Naive thymus-derived CD4-positive, alpha-beta T cell (primary cell): ENCODE data around the gene PFKL. TPM values are rescaled to one million over a fixed set of nuclear protein-coding genes. Genes with fewer than 3 reads are reported as not detected.

Source experiments
- ATAC-seq: fragments of 150-1000 bp; cut with Tn5 transposase; 2 replicates; pipeline ENCODE4 v1.10.0; 2021; ENCODE audit warnings: mild to moderate bottlenecking, moderate library complexity
- CTCF ChIA-PET: fragments of 350-600 bp; sonication (Branson Sonifier 250); formaldehyde crosslinking; loops from one replicate; lab custom pipeline; 2021; ENCODE audit warnings: antibody characterized with exemption; lab: Charles Lee
- POLR2A ChIA-PET: fragments of 350-600 bp; sonication (Branson Sonifier 250); formaldehyde crosslinking; loops from one replicate; lab custom pipeline; 2021; ENCODE audit warnings: antibody characterized with exemption, inconsistent platforms; lab: Charles Lee
- DNase-seq, 9 donors: peaks; one replicate each; pipeline versions ENCODE4 v3.0.0 to v3.0.0-alpha.2; 2020 to 2022; ENCODE audit warnings: mixed read lengths in 1 of 9
- H3K27ac ChIP-seq: one replicate; pipeline ENCODE4 v1.7.0; 2013; ENCODE audit warnings: mild to moderate bottlenecking, low read depth, low read length, moderate library complexity
- H3K27me3 ChIP-seq, 2 donors: one replicate each; pipeline ENCODE4 v1.7.0; 2013; ENCODE audit warnings: low read length in 2 of 2, mild to moderate bottlenecking in 2 of 2, moderate library complexity in 2 of 2; ENCODE audit not compliant: control insufficient read depth in 2 of 2, insufficient read depth in 2 of 2
- H3K36me3 ChIP-seq, 3 experiments: 1 replicate in 2 of 3; 2 replicates in 1 of 3; pipeline ENCODE4 v1.7.0; 2013; ENCODE audit warnings: low read length in 3 of 3, mild to moderate bottlenecking in 3 of 3, moderate library complexity in 1 of 3; ENCODE audit not compliant: insufficient read depth in 3 of 3, control insufficient read depth in 2 of 3
- H3K4me1 ChIP-seq, 2 donors: one replicate each; pipeline ENCODE4 v1.7.0; 2013; ENCODE audit warnings: low read length in 2 of 2, mild to moderate bottlenecking in 2 of 2, moderate library complexity in 1 of 2; ENCODE audit not compliant: control insufficient read depth in 2 of 2, insufficient read depth in 2 of 2
- H3K4me3 ChIP-seq: 2 replicates; pipeline ENCODE4 v1.7.0; 2013; ENCODE audit warnings: mild to moderate bottlenecking, low read length
- H3K9me3 ChIP-seq, 3 experiments: 1 replicate in 2 of 3; 2 replicates in 1 of 3; pipeline ENCODE4 v1.7.0; 2013; ENCODE audit warnings: low read length in 3 of 3; ENCODE audit not compliant: control insufficient read depth in 2 of 3
- H3K27ac Mint-ChIP-seq, 9 donors: one replicate each; pipeline ENCODE4 v1.8.0; 2020 to 2022; ENCODE audit warnings: mixed read lengths in 9 of 9, mild to moderate bottlenecking in 8 of 9, moderate library complexity in 5 of 9, inconsistent platforms in 2 of 9
- H3K27me3 Mint-ChIP-seq, 5 donors: one replicate each; pipeline ENCODE4 v1.8.0; 2021 to 2022; ENCODE audit warnings: mixed read lengths in 5 of 5, mild to moderate bottlenecking in 1 of 5
- H3K36me3 Mint-ChIP-seq, 5 donors: one replicate each; pipeline ENCODE4 v1.8.0; 2020 to 2022; ENCODE audit warnings: mixed read lengths in 5 of 5, mild to moderate bottlenecking in 3 of 5, inconsistent platforms in 1 of 5
- H3K4me1 Mint-ChIP-seq, 7 donors: one replicate each; pipeline ENCODE4 v1.8.0; 2020 to 2022; ENCODE audit warnings: mixed read lengths in 7 of 7, mild to moderate bottlenecking in 3 of 7, inconsistent platforms in 1 of 7
- H3K4me3 Mint-ChIP-seq, 10 donors: one replicate each; pipeline ENCODE4 v1.8.0; 2020 to 2022; ENCODE audit warnings: mild to moderate bottlenecking in 10 of 10, mixed read lengths in 10 of 10, moderate library complexity in 6 of 10, inconsistent platforms in 2 of 10
- H3K9me3 Mint-ChIP-seq, 11 donors: one replicate each; pipeline ENCODE4 v1.8.0; 2020 to 2022; ENCODE audit warnings: mixed read lengths in 11 of 11, mild to moderate bottlenecking in 4 of 11, inconsistent platforms in 1 of 11, moderate library complexity in 1 of 11
- intact Hi-C, 2 donors: fragments of 100-400 bp; cut with micrococcal nuclease; formaldehyde crosslinking; loops; one replicate each; pipeline ENCODE4 v1.15.1; 2023
- polyA plus RNA-seq, 2 donors: library from polyadenylated mRNA; unstranded; fragments of 300-500 nt; fragmentation: Illumina TruSeq; gene quantifications; one replicate each; pipeline ENCODE4 v1.2.3, GENCODE V29; 2021
- total RNA-seq, 6 experiments: library from RNA in 5 of 6; stranded (reverse) in 5 of 6; gene quantifications; 1 replicate in 5 of 6; 2 replicates in 1 of 6; pipeline ENCODE4 v1.2.3 and lab custom pipeline; 2021 to 2026

The PFKL gene
- total and polyA plus RNA-seq, 7 experiments from 2014 or later = 75.0 to 196 (median 109) TPM

GRCh38 chr21:44368711-44369446 is 69.0 kb downstream of the PFKL start:
- Histone ChIP-seq H3K4me3 (no peak overlapping the region), H3K27me3 (no peaks in the 10 kb centered on the region), H3K9me3 (no peaks in the 10 kb centered on the region), H3K27ac (no peak overlapping the region), H3K4me1 (no peaks in the 10 kb centered on the region), H3K36me3 (no peaks in the 10 kb centered on the region)
- POLR2A ChIA-PET = no interaction called here
- H3K9me3 Mint-ChIP-seq = peaks cover 0 to 2% (median 0%) of the 10 kb centered on the region in 11 donors
- peaks cover 0 to 29% (median 5%) of the 10 kb centered on the region in 5 donors for H3K36me3 Mint-ChIP-seq
- peak overlapping the region in 1 of 10 donors; percentile 32 for H3K4me3 Mint-ChIP-seq
- ATAC-seq (peak; percentile 14), DNase-seq (peak in 1 of 9 donors; percentile 10)
- intact Hi-C loops = no loop called here
- H3K27ac Mint-ChIP-seq = no peak overlapping the region
- H3K4me1 Mint-ChIP-seq = peaks cover 0 to 14% (median 5%) of the 10 kb centered on the region in 7 donors
- H3K27me3 Mint-ChIP-seq = no peaks in the 10 kb centered on the region
- CTCF ChIA-PET = no interaction called here

GRCh38 chr21:44370027-44370735 is 70.3 kb downstream of the PFKL start:
- Histone ChIP-seq H3K4me1 (peaks cover 8 to 9% of the 10 kb centered on the region in 2 donors), H3K4me3 (no peak overlapping the region), H3K27me3 (no peaks in the 10 kb centered on the region), H3K36me3 (no peaks in the 10 kb centered on the region), H3K9me3 (no peaks in the 10 kb centered on the region), H3K27ac (no peak overlapping the region)
- Mint-ChIP-seq H3K4me1 (peaks cover 9 to 25% (median 17%) of the 10 kb centered on the region in 7 donors), H3K27ac (no peak overlapping the region), H3K9me3 (peaks cover 0 to 2% (median 0%) of the 10 kb centered on the region in 11 donors), H3K27me3 (no peaks in the 10 kb centered on the region), H3K36me3 (peaks cover 3 to 34% (median 5%) of the 10 kb centered on the region in 5 donors), H3K4me3 (no peak overlapping the region)
- DNase-seq (peak in 1 of 9 donors; percentile 18), ATAC-seq (no peak)
- intact Hi-C loops = no loop called here
- ChIA-PET CTCF (no interaction called here), POLR2A (no interaction called here)

- Mint-ChIP-seq H3K9me3 (peaks cover 0 to 3% (median 0%) of the 10 kb centered on the region in 11 donors), H3K27me3 (no peaks in the 10 kb centered on the region), H3K4me1 (peaks cover 16 to 32% (median 24%) of the 10 kb centered on the region in 7 donors), H3K27ac (no peak overlapping the region), H3K36me3 (peaks cover 4 to 41% (median 5%) of the 10 kb centered on the region in 5 donors), H3K4me3 (no peak overlapping the region)
- H3K4me3 ChIP-seq = no peak overlapping the region
- ChIA-PET CTCF (no interaction called here), POLR2A (no interaction called here)
- H3K9me3 ChIP-seq = no peaks in the 10 kb centered on the region
- no peak for DNase-seq
- no peak for ATAC-seq
- no peaks in the 10 kb centered on the region for H3K36me3 ChIP-seq
- intact Hi-C loops = no loop called here
- H3K27ac ChIP-seq = no peak overlapping the region
- H3K27me3 ChIP-seq = no peaks in the 10 kb centered on the region
- peaks cover 15 to 16% of the 10 kb centered on the region in 2 donors for H3K4me1 ChIP-seq
Observed at GRCh38 chr21:44370786-44371410, 71.0 kb downstream of the PFKL start.

- Histone ChIP-seq H3K36me3 (no peaks in the 10 kb centered on the region), H3K27me3 (no peaks in the 10 kb centered on the region), H3K4me1 (peaks cover 16 to 17% of the 10 kb centered on the region in 2 donors), H3K9me3 (no peaks in the 10 kb centered on the region), H3K27ac (no peak overlapping the region), H3K4me3 (no peak overlapping the region)
- ChIA-PET POLR2A (no interaction called here), CTCF (no interaction called here)
- H3K4me3 Mint-ChIP-seq = no peak overlapping the region
- peaks cover 0 to 3% (median 0%) of the 10 kb centered on the region in 11 donors for H3K9me3 Mint-ChIP-seq
- no peak overlapping the region for H3K27ac Mint-ChIP-seq
- H3K27me3 Mint-ChIP-seq = no peaks in the 10 kb centered on the region
- ATAC-seq (no peak), DNase-seq (no peak)
- H3K4me1 Mint-ChIP-seq = peaks cover 16 to 32% (median 26%) of the 10 kb centered on the region in 7 donors
- peaks cover 4 to 47% (median 5%) of the 10 kb centered on the region in 5 donors for H3K36me3 Mint-ChIP-seq
- intact Hi-C loops = no loop called here
Observed at GRCh38 chr21:44371596-44371995, 71.7 kb downstream of the PFKL start.

- intact Hi-C loops = no loop called here
- H3K27me3 Mint-ChIP-seq = no peaks in the 10 kb centered on the region
- peaks cover 0 to 3% (median 0%) of the 10 kb centered on the region in 11 donors for H3K9me3 Mint-ChIP-seq
- peak overlapping the region in 1 of 9 donors; percentile 36 for H3K27ac Mint-ChIP-seq
- H3K4me1 ChIP-seq = peaks cover 16 to 17% of the 10 kb centered on the region in 2 donors
- ATAC-seq (no peak), DNase-seq (no peak)
- H3K4me1 Mint-ChIP-seq = peaks cover 16 to 32% (median 27%) of the 10 kb centered on the region in 7 donors
- no peak overlapping the region for H3K27ac ChIP-seq
- H3K9me3 ChIP-seq = no peaks in the 10 kb centered on the region
- no peaks in the 10 kb centered on the region for H3K27me3 ChIP-seq
- H3K36me3 ChIP-seq = no peaks in the 10 kb centered on the region
- CTCF ChIA-PET = no interaction called here
- no peak overlapping the region for H3K4me3 Mint-ChIP-seq
- peaks cover 4 to 51% (median 5%) of the 10 kb centered on the region in 5 donors for H3K36me3 Mint-ChIP-seq
- POLR2A ChIA-PET = no interaction called here
- H3K4me3 ChIP-seq = no peak overlapping the region
Observed at GRCh38 chr21:44372616-44373015, 72.8 kb downstream of the PFKL start.

- POLR2A ChIA-PET = no interaction called here
- peak overlapping the region in 9 of 10 donors; percentile 33 to 82 (median 49) for H3K4me3 Mint-ChIP-seq
- Histone ChIP-seq H3K9me3 (no peaks in the 10 kb centered on the region), H3K27me3 (no peaks in the 10 kb centered on the region), H3K36me3 (no peaks in the 10 kb centered on the region), H3K4me1 (peaks cover 16 to 17% of the 10 kb centered on the region in 2 donors), H3K4me3 (peak overlapping the region; percentile 2), H3K27ac (no peak overlapping the region)
- peaks cover 11 to 30% (median 27%) of the 10 kb centered on the region in 7 donors for H3K4me1 Mint-ChIP-seq
- CTCF ChIA-PET = no interaction called here
- H3K9me3 Mint-ChIP-seq = peaks cover 0 to 3% (median 0%) of the 10 kb centered on the region in 11 donors
- peaks cover 0 to 52% (median 7%) of the 10 kb centered on the region in 5 donors for H3K36me3 Mint-ChIP-seq
- no peak for DNase-seq
- intact Hi-C loops = no loop called here
- H3K27me3 Mint-ChIP-seq = no peaks in the 10 kb centered on the region
- no peak for ATAC-seq
- peak overlapping the region in 5 of 9 donors; percentile 5 to 45 (median 39) for H3K27ac Mint-ChIP-seq
Observed at GRCh38 chr21:44374601-44375280, 74.9 kb downstream of the PFKL start.
